HG02798 (cell line): ENCODE data around the gene TBC1D8.

Experiments used
- ATAC-seq: cut with Tn5 transposase; IDR thresholded peaks from one replicate; pipeline ENCODE4 v1.9.1; 2021; ENCODE audit warnings: mild to moderate bottlenecking; ENCODE audit not compliant: unreplicated experiment, poor library complexity

TBC1D8 gene

DNA sequence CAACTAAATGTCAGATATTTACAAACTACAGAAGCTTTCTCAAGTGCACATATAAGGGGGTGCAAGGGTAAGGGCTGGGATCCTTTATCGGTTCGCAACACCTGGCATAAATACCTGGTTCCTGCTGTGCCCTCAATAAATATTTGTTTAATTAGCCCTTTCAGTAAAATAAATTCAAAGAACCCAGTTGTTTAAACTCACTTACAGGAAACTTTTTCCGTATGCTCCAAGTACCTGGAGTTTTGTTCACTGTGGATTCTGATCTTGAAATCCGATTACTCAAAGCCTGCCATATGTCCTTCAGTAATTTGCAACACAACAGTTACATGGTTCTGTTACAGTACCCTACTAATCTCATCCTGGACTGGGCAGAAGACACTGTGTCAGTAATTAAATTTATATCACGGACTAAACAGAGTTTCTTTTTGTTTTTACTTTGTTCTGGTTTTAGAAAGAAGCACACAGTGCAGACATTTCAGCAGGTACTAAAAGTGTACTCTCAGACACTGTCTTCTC, 36.9 kb downstream of the TBC1D8 start:
- no peak for ATAC-seq

DNA sequence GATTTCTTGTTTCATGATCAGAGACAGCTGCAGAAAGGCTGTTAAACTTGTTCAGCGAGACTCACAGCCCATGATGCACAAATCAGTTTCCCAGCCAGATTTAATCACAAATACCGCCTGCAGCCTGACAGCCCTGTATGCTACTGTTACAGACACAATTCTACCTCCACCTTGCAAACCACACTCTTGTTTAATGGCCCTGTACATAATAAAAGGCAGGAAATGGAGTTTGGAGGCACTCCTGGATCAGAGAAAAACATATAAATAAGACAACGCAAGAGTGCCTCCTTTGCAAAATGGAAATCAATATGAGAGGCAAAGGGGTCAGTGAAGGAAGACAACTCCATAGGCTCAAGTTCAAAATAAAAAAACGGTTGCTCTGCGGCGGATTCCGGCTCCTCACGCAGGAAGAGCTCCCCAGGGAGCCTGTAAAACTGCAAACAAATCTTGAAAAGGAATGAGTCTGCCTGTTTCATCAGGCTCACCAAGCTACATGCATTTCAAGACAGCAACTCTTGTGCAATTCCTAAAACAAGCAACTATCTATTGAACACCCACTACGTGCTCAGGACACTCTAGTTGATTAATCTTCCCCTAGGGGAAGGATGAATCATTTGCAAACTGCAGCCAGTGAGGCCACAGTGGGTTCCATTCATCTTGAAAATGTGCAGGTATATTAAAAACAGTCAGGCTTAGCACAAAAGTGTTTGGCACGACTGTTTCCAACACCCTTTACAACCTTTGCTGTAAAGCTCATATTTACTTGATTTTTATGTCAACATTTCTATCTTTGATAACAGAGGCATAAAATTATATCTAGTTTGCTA, 37.5 kb downstream of the TBC1D8 start:
- no peak for ATAC-seq

DNA sequence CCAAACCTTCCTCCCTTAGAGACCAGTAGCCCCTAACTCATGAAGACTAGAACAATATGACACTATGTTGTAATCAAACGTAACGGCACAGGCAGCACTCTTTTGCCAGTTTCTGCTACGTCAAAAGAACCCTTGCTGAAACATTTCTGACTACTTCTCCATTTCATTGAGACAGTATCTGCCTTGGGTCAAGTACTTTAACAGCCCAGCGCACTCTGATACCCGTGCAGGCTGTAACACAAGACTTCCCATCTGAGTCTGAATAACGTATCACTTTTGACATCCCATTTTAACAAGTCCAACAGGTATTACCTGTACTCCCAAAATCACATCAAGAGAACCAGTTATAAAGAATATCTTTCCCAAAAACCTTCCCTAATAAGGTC, 38.4 kb downstream of the TBC1D8 start:
- no peak for ATAC-seq

DNA sequence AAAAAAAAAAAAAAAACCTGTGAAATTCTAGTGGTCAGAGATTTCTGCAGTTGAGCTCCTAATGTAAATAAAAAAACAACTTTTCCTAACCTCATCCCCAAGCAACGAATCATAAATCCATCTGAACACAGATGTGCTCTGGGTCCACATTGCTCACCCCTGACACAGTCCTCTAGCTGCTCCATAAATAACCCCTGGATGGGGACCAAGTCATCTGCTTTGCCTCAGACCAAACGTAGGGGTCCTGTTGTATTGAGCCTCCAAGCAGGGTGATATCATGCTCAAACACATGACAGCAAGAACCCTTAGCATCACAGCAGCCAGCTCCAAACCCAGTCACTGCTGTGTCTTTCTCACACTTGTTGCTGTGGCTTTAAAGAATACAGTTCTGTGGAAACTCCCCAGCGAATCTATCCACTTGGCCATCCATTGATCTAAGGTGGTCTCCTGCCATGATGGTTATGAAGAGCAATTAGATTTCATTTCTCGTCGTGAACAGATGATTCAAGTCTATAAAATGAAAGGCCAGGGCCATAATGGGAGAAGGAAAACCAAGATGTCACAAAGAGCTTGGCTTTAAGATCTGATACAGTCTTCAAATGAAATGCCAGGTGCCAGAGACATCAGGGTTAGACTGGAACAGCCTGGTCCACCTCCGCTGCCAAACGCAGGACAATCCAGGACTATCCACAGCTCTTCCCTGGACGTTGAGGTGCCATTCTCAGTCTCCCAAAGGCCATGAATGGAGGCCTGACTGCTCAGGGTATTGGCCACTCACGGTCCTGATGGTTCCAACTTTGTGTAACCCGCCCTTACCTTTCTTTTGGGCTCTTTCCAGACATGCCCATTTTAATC, 39.0 kb downstream of the TBC1D8 start:
- ATAC-seq, result no peak

DNA sequence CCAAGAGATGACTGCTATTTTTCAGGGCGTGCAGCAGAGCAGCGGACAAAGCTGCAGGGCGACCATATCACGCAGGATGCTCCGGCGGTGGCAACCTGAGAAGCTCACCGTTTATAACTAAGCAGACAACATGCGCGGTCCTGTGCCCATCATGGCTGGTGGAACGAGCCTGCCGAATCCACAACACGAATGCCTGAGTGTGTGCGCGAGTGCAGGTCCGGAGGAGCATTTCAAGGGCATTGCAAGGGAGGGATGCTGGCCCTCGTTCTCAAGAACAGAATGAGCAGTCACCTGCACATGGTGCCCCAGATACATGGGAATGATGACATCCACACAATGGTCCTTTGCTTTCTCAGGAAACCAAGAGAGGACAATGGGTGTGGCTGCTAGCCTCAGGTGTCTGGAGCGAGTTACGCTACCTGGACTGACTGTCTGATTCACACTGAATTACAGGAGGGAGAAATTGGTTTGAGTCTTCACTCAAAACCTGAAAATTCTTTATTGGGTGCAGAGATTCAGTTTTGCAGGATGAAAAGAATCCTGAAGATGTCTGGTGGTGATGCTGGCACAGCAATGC, 39.8 kb downstream of the TBC1D8 start:
- no peak for ATAC-seq

DNA sequence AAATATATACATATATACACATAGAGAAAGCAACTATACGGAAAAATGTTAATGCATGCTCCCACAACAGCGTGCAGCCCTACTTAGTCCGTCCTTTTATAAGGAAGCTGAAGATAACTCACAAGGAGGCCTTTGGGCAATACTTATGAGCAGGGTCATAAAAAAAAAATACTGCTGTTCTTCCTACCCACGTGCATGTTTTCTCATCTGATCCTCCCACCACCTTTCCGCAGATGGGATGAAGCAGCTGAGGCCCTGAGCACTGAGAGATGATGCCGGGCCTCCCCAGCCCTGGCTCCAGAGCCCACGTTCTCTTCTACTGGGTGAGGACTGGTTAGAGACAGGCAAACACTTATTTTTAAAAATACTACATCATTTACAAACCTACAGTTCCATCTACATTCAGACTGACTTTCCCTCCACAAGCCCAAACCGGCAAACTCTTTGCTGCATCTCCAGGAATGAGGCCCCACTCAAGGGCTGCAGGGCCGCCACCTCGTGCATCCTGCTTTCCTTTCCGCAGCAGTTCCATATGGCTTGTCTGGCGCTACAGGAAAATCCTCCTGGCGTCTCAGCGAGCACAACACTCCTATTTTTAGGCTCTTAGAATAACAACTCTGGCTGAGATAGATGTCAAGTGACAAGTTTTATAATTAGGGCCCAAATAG, 41.6 kb downstream of the TBC1D8 start:
- no peak for ATAC-seq

DNA sequence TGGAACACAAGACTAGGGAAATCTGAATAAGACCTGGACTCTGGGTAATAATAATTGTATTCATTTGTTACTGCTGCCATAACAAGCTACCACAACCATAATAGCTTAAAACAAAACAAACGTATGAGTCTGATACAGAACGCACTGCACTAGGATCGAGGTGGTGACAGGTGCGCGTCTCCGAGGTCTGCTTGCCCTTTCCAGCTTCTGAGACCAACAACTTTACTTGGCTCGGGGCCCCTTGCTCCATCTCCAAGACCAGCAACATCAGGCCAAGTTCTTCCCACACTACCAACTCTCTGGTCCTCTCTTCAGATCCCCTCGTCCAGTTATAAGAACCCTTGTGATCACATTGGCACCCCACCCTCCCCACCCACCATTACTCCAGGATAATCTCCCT, 42.8 kb downstream of the TBC1D8 start:
- no peak for ATAC-seq

DNA sequence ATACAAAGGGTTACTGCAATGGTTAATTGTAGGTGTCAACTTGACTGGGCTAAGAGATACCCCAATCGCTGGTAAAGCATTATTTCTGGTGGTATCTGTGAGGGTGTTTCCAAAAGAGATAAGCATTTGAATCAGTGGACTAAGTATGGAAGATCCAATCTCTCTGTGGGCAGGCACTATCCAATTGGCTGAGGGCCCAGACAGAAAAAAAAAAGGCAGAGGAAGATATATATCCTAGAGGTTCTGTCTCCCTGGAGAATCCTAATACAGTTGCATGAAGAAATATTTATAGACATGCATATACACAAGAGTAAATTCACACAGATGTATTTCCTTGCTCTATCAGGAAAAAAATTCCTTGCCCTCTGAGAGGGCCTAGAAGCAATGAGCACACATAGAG, 43.9 kb downstream of the TBC1D8 start:
- no peak for ATAC-seq

DNA sequence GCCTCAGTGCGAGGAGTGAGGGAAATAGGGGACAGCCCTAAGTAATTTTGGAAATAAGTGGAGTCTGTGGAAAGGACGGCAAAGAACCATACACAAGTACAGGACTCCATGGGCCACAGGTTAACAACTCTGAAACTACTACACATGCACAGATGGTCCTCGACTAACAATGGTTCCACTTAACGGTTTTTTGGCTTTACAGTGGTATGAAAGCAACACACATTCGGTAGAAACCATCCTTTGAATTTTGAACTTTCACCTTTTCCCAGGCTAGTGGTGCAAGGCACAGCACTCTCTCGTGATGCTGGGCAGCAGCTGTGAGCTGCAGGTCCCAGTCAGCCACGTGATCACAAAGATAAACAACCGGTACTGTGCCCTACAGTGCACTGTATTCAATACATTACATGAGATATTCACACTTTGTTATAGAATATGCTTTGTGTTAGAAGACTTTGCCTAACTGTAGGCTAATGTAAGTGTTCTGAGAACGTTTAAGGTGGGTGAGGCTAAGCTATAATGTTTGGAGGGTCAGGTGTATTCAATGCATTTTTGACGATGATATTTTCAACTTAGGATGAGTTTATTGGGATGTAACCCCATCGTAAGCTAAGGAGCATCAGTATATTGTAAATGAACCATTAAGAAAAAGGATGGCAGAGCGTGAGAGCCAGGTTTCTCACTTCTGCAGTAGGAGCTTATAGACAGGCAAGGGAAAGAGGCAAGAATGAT, 44.6 kb downstream of the TBC1D8 start:
- no peak for ATAC-seq

DNA sequence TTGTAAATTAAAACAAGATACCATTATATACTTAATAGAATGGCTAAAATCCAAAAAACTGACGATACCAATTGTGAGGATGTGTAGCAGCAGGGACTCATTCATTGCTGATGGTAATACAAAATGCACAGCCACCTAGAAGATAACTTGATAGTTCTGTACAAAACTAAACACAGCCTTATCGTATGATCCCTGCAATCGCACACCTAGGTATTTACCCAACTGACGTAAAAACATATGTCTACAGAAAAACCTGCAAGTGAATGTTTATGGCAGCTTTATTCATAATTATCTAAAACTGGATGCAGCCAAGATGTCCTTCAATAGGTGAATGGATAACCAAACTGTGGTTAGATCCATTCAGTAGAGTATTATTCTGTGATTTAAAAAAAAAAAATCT, 45.5 kb downstream of the TBC1D8 start:
- no peak for ATAC-seq

DNA sequence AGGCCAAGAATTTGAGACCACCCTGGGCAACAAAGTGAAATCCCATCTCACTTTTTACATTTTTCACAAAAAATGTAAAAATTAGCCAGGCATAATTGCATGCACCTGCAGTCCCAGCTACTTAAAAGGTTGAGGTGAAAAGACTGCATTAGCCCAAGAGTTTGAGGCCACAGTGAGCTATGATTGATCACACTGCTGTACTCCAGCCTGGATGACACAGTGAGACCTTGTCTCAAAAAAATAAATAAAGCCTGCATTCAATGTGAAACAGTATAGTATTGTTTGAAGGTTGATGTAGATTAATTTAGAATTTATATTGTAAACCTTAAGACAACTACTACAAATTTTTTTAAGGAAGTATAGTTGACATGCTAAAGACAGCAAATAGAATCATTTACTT, 53.5 kb downstream of the TBC1D8 start:
- no peak for ATAC-seq

DNA sequence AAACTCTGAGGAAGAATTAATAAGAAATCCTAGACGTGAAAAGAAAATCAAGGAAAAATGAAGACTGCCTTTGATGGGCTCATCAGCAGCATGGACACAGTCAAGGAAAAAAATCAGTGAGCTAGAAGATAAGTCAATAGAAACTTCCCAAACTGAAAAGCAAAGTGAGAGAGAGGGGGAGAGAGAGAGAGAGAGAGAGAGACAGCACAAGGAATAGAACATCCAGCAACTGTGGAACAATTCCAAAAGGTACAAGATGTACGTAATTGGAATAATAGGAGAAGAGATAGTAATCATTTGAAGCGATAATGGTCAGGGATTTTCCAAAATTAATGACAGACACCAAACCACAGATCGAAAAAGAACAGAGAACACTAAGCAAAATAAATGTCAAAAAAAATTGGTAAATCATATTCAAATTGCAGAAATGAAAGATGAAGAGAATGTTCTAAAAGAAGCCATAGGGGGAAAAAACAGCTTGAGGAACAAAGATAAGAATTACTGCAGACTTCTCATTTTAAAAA, 54.5 kb downstream of the TBC1D8 start:
- no peak for ATAC-seq

DNA sequence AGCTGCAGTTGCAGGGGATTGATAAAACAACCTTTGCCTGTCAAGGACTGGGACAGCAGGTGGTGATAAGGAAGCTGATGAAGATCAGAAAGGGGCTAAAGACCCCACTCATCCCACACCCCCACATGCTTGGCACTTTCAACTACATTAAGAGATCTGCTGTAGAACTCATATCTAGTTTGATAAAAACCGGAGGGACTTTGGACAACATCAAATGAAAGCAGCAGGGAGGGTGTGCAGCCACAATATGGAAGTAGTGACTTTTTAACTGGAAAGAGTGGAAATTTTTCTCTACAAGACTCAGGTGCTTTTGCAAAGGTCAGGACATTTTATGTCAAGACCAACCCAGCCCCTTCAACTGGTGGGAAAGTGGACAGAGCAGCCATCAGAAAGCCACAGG, 56.8 kb downstream of the TBC1D8 start:
- no peak for ATAC-seq

DNA sequence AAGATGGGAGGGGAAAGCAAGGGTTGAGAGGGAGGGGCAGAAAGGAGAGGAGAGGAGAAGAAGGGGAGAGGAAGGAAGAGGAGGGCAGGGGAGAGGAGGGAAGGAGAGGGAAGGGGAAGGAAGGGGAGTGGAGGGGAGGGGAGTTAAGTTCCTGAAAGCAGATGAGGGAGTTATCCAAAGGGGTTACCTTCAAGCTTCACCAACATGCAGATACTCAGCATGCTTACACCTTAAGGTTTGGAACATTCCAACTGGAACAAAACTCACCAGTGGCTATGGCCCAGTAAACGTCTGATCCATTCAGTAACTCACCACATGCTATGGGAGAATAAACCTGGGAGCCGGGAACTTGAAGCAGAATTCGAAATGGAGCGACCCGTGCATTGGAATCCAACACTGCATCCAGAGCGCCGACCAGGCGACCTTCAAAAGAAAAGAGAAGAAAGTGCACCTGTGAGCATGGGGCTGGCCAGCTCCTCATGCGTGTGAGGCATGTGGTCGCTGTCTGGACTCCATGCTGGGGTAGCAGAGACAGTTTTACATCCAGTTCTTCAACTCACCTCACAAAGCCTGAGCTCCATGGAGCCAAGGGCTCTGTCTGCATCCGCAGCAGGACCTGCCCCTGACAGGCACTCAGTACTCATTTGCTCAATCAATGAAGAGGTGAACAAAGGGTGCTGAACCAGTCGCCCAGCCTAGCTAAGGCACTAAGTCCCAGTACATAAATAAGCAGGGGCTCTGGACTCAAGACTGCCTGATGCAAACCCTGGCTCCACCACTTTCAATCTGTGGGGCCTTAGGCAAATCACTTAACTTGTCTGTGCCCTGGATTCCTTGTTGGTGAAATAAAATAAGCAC, 61.0 kb downstream of the TBC1D8 start:
- no peak for ATAC-seq

DNA sequence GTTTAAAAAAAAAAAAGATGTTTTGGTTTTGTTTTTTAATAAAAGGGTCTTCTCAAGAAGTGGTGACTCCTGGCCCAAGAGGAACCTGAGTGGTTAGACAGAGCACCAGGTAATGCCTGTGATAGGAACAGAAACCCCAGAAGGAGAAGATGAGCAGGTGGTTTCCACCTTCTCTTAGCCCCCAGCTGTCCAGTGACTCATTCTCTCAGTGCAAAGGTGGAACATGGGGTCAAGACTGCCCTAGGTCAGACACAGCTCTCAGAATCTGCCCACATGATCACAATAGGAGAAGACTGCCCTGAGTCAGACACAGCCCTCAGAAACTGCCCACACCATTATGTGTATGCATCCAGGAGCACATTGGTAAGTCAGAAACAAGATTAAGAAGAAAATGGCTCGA, 61.8 kb downstream of the TBC1D8 start:
- ATAC-seq, result peak; percentile 96

DNA sequence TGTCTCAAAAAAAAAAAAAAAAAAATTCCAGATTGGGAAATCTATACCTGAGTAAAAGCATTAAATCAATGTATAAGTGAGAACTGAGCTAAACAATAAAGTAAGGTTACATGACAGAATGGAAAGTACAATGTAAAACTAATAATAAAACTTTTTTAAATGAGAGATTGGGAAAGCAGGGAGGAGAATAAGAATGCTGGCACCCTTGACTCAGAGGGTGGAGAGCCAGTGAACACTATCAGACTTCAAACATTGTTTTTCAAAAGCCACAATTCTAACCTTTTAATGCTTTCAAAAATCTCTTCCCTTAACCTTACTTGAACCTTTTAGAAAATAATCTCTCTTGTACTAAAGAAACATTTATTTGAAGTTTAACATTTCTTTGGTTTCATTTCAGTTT, 63.5 kb downstream of the TBC1D8 start:
- ATAC-seq, result no peak

DNA sequence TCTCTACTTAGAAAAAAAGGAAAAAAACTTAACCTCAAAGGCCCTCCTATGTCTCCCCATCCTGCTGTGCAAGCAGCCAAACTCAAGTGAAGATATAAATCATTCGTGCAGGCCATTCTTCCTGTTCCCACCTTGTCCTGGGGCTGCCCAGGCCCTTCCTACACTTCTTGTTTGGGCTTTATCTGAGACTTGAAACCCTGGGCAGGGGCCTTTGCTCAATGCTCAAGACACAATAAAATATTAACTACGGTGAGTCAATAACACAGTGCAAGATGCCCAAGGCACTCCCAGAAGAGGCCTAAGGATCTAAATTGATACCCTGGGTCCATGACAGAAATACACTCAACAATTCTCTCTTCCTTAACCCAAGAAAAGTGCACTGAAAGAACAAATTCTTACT, 67.6 kb downstream of the TBC1D8 start:
- ATAC-seq, result no peak

DNA sequence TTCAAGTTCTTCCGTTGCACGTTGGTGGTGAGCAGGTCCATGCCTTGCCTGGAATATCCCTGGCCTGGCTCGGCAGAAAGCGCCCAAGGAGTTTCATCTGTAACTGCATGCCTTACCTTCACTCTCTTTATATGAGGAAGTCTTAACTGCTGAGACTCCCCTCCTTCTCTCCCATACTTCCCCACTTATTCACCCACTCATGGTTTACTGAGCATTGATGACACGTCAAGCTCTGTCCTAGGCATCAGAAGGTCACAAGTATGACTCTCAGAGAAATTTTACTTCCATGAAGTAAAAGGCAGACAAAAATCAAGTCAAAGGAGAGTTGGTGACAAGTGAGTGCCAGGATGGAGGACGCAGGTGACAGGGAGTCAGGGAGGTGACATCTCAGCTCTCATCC, 68.2 kb downstream of the TBC1D8 start:
- no peak for ATAC-seq

DNA sequence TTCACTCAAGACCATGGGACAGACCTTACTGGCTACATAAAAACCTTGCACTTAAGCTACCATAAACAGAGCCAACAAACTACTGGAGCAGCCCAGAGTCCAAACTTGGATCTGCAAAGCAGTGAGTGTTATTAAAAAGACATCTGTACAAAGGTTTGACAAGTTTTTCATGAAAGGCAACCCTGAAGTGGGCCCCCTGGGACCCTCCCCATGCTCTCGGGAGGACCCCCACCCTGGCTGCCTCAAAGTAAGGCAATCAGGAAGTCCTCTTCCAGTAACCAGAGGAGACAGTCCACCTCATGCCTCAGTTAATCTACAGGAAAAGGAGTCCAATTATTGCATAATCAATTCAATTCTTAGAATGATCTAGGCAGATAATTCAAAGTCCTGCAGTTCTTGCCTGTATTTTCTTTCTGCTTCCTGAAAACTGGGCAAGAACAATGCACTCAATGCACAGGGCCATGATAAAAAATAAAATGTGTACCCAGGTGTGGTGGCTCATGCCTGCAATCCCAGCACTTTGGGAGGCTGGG, 69.7 kb downstream of the TBC1D8 start:
- no peak for ATAC-seq
